Activated T-cell treated with anti-CD3 and anti-CD28 coated beads, Interleukin-2, amount 50 U/mL, for 4 hours (primary cell): ENCODE results near the gene HPGDS. TPM values are rescaled to one million over a fixed set of nuclear protein-coding genes. Genes with fewer than 3 reads are reported as not detected.
"Not testable (repeated sequence)": the region's sequence is repeated elsewhere in the genome, so short reads cannot be mapped to it uniquely, and the experiment has no call there.

Experiments
- ATAC-seq, 2 donors: fragments of 200-7000 bp; cut with Tn5 transposase; one replicate each; pipeline ENCODE4 v1.10.0; 2021
- DNase-seq: peaks from one replicate; pipeline ENCODE4 v3.0.0-alpha.2; 2020
- H3K27me3 Mint-ChIP-seq: one replicate; pipeline ENCODE4 v1.8.0; 2021; ENCODE audit warnings: low read depth, mixed read lengths
- H3K36me3 Mint-ChIP-seq: one replicate; pipeline ENCODE4 v1.8.0; 2022; ENCODE audit warnings: mixed read lengths; ENCODE audit not compliant: insufficient read depth
- H3K4me1 Mint-ChIP-seq: one replicate; pipeline ENCODE4 v1.8.0; 2021; ENCODE audit warnings: low read depth, mixed read lengths
- H3K4me3 Mint-ChIP-seq: one replicate; pipeline ENCODE4 v1.8.0; 2021; ENCODE audit warnings: mild to moderate bottlenecking, moderate library complexity, mixed read lengths
- H3K9me3 Mint-ChIP-seq: one replicate; pipeline ENCODE4 v1.8.0; 2021; ENCODE audit warnings: mixed read lengths
- total RNA-seq, 3 donors: library from RNA; stranded (reverse); gene quantifications; one replicate each; pipeline ENCODE4 v1.2.1, GENCODE V29; 2021

HPGDS gene
- total RNA-seq, 3 donors from 2014 or later: 0.14 TPM; not detected in 2

- Mint-ChIP-seq H3K4me1 (no peaks in the 10 kb centered on the region), H3K36me3 (no peaks in the 10 kb centered on the region), H3K9me3 (peaks cover 17% of the 10 kb centered on the region), H3K4me3 (no peak overlapping the region), H3K27me3 (no peaks in the 10 kb centered on the region)
- no peak for ATAC-seq
- no peak for DNase-seq
Measured at GRCh38 chr4:94329933-94330332, 12.7 kb downstream of the HPGDS start.

- peaks cover 26% of the 10 kb centered on the region for H3K9me3 Mint-ChIP-seq
- H3K4me1 Mint-ChIP-seq: no peaks in the 10 kb centered on the region
- peaks cover 4% of the 10 kb centered on the region for H3K27me3 Mint-ChIP-seq
- H3K36me3 Mint-ChIP-seq: peaks cover 5% of the 10 kb centered on the region
- H3K4me3 Mint-ChIP-seq: no peak overlapping the region
- DNase-seq: no peak
- no peak for ATAC-seq
Measured at GRCh38 chr4:94325835-94326234, 16.8 kb downstream of the HPGDS start.

- H3K4me1 Mint-ChIP-seq, H3K27me3 Mint-ChIP-seq, H3K4me3 Mint-ChIP-seq, ATAC-seq, H3K36me3 Mint-ChIP-seq, DNase-seq: not testable (repeated sequence)
- H3K9me3 Mint-ChIP-seq: peaks cover 15% of the 10 kb centered on the region
Measured at GRCh38 chr4:94319927-94320326, 22.7 kb downstream of the HPGDS start.

- ATAC-seq: no peak
- Mint-ChIP-seq H3K36me3 (no peaks in the 10 kb centered on the region), H3K9me3 (no peaks in the 10 kb centered on the region), H3K4me1 (no peaks in the 10 kb centered on the region), H3K27me3 (no peaks in the 10 kb centered on the region), H3K4me3 (no peak overlapping the region)
- DNase-seq: no peak
Measured at GRCh38 chr4:94307231-94307871, 35.3 kb downstream of the HPGDS start.

- Mint-ChIP-seq H3K27me3 (no peaks in the 10 kb centered on the region), H3K9me3 (no peaks in the 10 kb centered on the region), H3K36me3 (no peaks in the 10 kb centered on the region), H3K4me3 (no peak overlapping the region), H3K4me1 (no peaks in the 10 kb centered on the region)
- ATAC-seq (no peak), DNase-seq (no peak)
Measured at GRCh38 chr4:94306713-94307112, 35.9 kb downstream of the HPGDS start.

GRCh38 chr4:94305466-94306225 lies 37.0 kb downstream of the HPGDS start:
- H3K4me3 Mint-ChIP-seq: no peak overlapping the region
- no peaks in the 10 kb centered on the region for H3K9me3 Mint-ChIP-seq
- H3K27me3 Mint-ChIP-seq: no peaks in the 10 kb centered on the region
- no peaks in the 10 kb centered on the region for H3K4me1 Mint-ChIP-seq
- ATAC-seq (no peak), DNase-seq (no peak)
- H3K36me3 Mint-ChIP-seq: no peaks in the 10 kb centered on the region

GRCh38 chr4:94304365-94304971 lies 38.2 kb downstream of the HPGDS start:
- Mint-ChIP-seq H3K36me3 (no peaks in the 10 kb centered on the region), H3K4me1 (no peaks in the 10 kb centered on the region), H3K27me3 (no peaks in the 10 kb centered on the region), H3K9me3 (no peaks in the 10 kb centered on the region), H3K4me3 (no peak overlapping the region)
- DNase-seq: no peak
- no peak for ATAC-seq

- H3K4me1 Mint-ChIP-seq: no peaks in the 10 kb centered on the region
- H3K27me3 Mint-ChIP-seq: no peaks in the 10 kb centered on the region
- no peaks in the 10 kb centered on the region for H3K9me3 Mint-ChIP-seq
- DNase-seq (no peak), ATAC-seq (peak in 1 of 2 donors; percentile 34)
- H3K36me3 Mint-ChIP-seq: no peaks in the 10 kb centered on the region
- H3K4me3 Mint-ChIP-seq: no peak overlapping the region
Measured at GRCh38 chr4:94302191-94302590, 40.4 kb downstream of the HPGDS start.

- no peak for DNase-seq
- H3K36me3 Mint-ChIP-seq: peaks cover under 1% of the 10 kb centered on the region
- H3K4me1 Mint-ChIP-seq: no peaks in the 10 kb centered on the region
- H3K9me3 Mint-ChIP-seq: no peaks in the 10 kb centered on the region
- no peak overlapping the region for H3K4me3 Mint-ChIP-seq
- ATAC-seq: no peak
- no peaks in the 10 kb centered on the region for H3K27me3 Mint-ChIP-seq
Measured at GRCh38 chr4:94298725-94299252, 43.8 kb downstream of the HPGDS start.

- not testable (repeated sequence) for ATAC-seq, DNase-seq
Measured at GRCh38 chr4:94295473-94295872, 47.2 kb downstream of the HPGDS start.

GRCh38 chr4:94293981-94294380 lies 48.7 kb downstream of the HPGDS start:
- not testable (repeated sequence) for DNase-seq, H3K9me3 Mint-ChIP-seq, H3K4me3 Mint-ChIP-seq, ATAC-seq, H3K4me1 Mint-ChIP-seq, H3K27me3 Mint-ChIP-seq
- peaks cover 24% of the 10 kb centered on the region for H3K36me3 Mint-ChIP-seq

More at GRCh38 chr4:94295473-94295872, 47.2 kb downstream of the HPGDS start:
- not testable (repeated sequence) for H3K4me1 Mint-ChIP-seq, H3K4me3 Mint-ChIP-seq, H3K27me3 Mint-ChIP-seq, H3K9me3 Mint-ChIP-seq
- peaks cover 16% of the 10 kb centered on the region for H3K36me3 Mint-ChIP-seq

- Mint-ChIP-seq H3K27me3 (no peaks in the 10 kb centered on the region), H3K4me3 (no peak overlapping the region), H3K4me1 (no peaks in the 10 kb centered on the region), H3K36me3 (peaks cover 44% of the 10 kb centered on the region), H3K9me3 (no peaks in the 10 kb centered on the region)
- DNase-seq (no peak), ATAC-seq (no peak)
Measured at GRCh38 chr4:94290245-94290644, 52.4 kb downstream of the HPGDS start.

- Mint-ChIP-seq H3K4me1 (no peaks in the 10 kb centered on the region), H3K36me3 (peaks cover 51% of the 10 kb centered on the region), H3K9me3 (no peaks in the 10 kb centered on the region), H3K27me3 (no peaks in the 10 kb centered on the region), H3K4me3 (no peak overlapping the region)
- ATAC-seq: no peak
- DNase-seq: no peak
Measured at GRCh38 chr4:94285666-94286065, 57.0 kb downstream of the HPGDS start.

- no peaks in the 10 kb centered on the region for H3K4me1 Mint-ChIP-seq
- no peak for DNase-seq
- H3K36me3 Mint-ChIP-seq: peaks cover 50% of the 10 kb centered on the region
- H3K27me3 Mint-ChIP-seq: no peaks in the 10 kb centered on the region
- H3K9me3 Mint-ChIP-seq: no peaks in the 10 kb centered on the region
- no peak overlapping the region for H3K4me3 Mint-ChIP-seq
- ATAC-seq: no peak
Measured at GRCh38 chr4:94284889-94285288, 57.7 kb downstream of the HPGDS start.
